Psoas muscle (tissue), 8 donors: Measurements from ENCODE around the gene XPOT. TPM values are rescaled to one million over a fixed set of nuclear protein-coding genes. Genes with fewer than 3 reads are reported as not detected.

Source experiments
- ATAC-seq, 4 donors: fragments of 200-7000 bp; cut with Tn5 transposase; one replicate each; pipeline ENCODE4 v1.9.1; 2020; ENCODE audit warnings: moderate library complexity in 3 of 4, mild to moderate bottlenecking in 2 of 4
- DNase-seq, 2 donors: peaks; one replicate each; pipeline ENCODE4 v3.0.0-alpha.2; 2020
- H3K27ac ChIP-seq: fragments of 200-600 bp; one replicate; pipeline ENCODE4 v1.8.0; 2022
- H3K27me3 ChIP-seq, 3 donors: fragments of 200-600 bp in 1 of 3; one replicate each; pipeline versions ENCODE4 v1.6.1 to v1.8.0; 2013 to 2022; ENCODE audit warnings: low read length in 2 of 3, mild to moderate bottlenecking in 2 of 3, moderate library complexity in 1 of 3; ENCODE audit not compliant: insufficient read depth in 3 of 3
- H3K36me3 ChIP-seq, 2 donors: fragments of 200-600 bp in 1 of 2; one replicate each; pipeline versions ENCODE4 v1.6.1 to v1.8.0; 2013 to 2022; ENCODE audit warnings: low read depth in 1 of 2, mild to moderate bottlenecking in 1 of 2, moderate library complexity in 1 of 2; ENCODE audit not compliant: insufficient read depth in 1 of 2
- H3K4me1 ChIP-seq: fragments of 200-600 bp; one replicate; pipeline ENCODE4 v1.8.0; 2022
- H3K4me3 ChIP-seq: fragments of 200-600 bp; one replicate; pipeline ENCODE4 v1.8.0; 2022; ENCODE audit warnings: mild to moderate bottlenecking
- H3K9me3 ChIP-seq: fragments of 200-600 bp; one replicate; pipeline ENCODE4 v1.8.0; 2022
- WGBS, 3 donors: extraction: QIAGEN DNeasy Blood & Tissue Kit; methylation state at CpG; one replicate each; pipeline versions ENCODE4 v1.1.6 to v1.1.7; 2013; 5-methylcytosine and 5-hydroxymethylcytosine counted together
- intact Hi-C, 2 donors: fragments of 100-400 bp; cut with DNase I; formaldehyde crosslinking; loops; one replicate each; pipeline versions ENCODE4 v1.11.0 to v1.14.2; 2022
- polyA plus RNA-seq, 3 donors: library from polyadenylated mRNA; stranded (reverse); fragments of 200-250 nt; gene quantifications; one replicate each; pipeline ENCODE4 v1.2.3, GENCODE V29; 2013
- total RNA-seq, 4 donors: library from RNA; stranded (reverse); fragmentation: NEBNext Ultra II Directional in 2 of 4; extraction: Animal tissue kit (Norgen Biotek cat#: 25700) in 2 of 4; gene quantifications; one replicate each; pipeline versions ENCODE4 v1.2.1 to v1.2.4, GENCODE V29; 2021 to 2023
- TF ChIP-seq, protein P1 (sequence below): fragments of 200-600 bp; IDR thresholded peaks from one replicate; pipeline ENCODE4 v1.8.0; 2022; ENCODE audit warnings: antibody characterized with exemption
- donor health status: healthy with polysubstance abuse.
- donor health status: DM: no; HTN: no; CAD: no; lungs with moderate emphysema.
- donor health status: Bipolar disorder and iron deficiency.
- donor health status: healthy.
- donor health status: DM: yes; HTN: yes; CAD: no.
- donor health status: DM: no; HTN: no; CAD: no.
- donor health status: DM: no; HTN: no; CAD: no.
- donor health status: DM: yes; HTN: yes; CAD: no.

The XPOT gene
- total and polyA plus RNA-seq, 7 donors, result 17.1 to 48.7 (median 35.1) TPM

- DNase-seq, result no peak
- Histone ChIP-seq H3K27me3 (no peaks in the 10 kb centered on the region), H3K27ac (no peak overlapping the region), H3K4me3 (no peak overlapping the region), H3K9me3 (no peaks in the 10 kb centered on the region), H3K36me3 (peaks cover 2 to 100% of the 10 kb centered on the region in 2 donors), H3K4me1 (no peaks in the 10 kb centered on the region)
- TF ChIP-seq, protein P1, sequence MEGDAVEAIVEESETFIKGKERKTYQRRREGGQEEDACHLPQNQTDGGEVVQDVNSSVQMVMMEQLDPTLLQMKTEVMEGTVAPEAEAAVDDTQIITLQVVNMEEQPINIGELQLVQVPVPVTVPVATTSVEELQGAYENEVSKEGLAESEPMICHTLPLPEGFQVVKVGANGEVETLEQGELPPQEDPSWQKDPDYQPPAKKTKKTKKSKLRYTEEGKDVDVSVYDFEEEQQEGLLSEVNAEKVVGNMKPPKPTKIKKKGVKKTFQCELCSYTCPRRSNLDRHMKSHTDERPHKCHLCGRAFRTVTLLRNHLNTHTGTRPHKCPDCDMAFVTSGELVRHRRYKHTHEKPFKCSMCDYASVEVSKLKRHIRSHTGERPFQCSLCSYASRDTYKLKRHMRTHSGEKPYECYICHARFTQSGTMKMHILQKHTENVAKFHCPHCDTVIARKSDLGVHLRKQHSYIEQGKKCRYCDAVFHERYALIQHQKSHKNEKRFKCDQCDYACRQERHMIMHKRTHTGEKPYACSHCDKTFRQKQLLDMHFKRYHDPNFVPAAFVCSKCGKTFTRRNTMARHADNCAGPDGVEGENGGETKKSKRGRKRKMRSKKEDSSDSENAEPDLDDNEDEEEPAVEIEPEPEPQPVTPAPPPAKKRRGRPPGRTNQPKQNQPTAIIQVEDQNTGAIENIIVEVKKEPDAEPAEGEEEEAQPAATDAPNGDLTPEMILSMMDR, result no peak
- intact Hi-C loops, result loop anchor here (5.0 kb wide), 2 partner anchors 68 to 83 kb away; no protein-coding TSS in a partner anchor
- ATAC-seq, result no peak
- whole genome bisulfite sequencing, 3 donors, result 86 to 91% (median 86%) methylated on average over 5 of the region's 5 CpGs
These were observed 91.0 kb downstream of the XPOT start for GRCh38 chr12:64494998-64495729.

DNA sequence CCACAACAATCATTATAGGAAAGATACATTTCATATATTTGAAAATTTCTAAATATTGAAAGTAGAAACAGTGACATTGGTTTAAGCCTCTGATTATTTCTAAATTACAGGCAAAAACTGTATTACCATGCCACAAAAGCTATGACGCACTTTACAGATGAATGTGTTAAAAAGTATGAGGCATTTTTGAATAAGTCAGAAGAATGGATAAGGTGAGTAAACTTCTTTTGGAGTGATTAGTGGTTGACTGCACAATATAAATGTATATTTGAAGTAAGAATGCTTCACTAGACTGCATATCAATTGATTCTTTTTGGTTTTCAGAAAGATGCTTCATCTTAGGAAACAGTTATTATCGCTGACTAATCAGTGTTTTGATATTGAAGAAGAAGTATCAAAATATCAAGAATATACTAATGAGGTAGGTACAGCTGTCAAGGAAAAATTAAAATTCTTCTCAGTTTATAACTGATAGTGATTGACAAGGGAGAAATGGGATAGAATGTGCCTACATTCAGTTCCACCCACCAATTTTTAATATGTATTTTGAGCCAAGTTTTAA lies 92.7 kb downstream of the XPOT start:
- intact Hi-C loops, result loop anchor here (2.0 to 5.0 kb wide), 3 partner anchors 44 to 85 kb away; no protein-coding TSS in a partner anchor
- no peaks in the 10 kb centered on the region for H3K9me3 ChIP-seq
- peaks cover 2 to 100% of the 10 kb centered on the region in 2 donors for H3K36me3 ChIP-seq
- no peak overlapping the region for H3K4me3 ChIP-seq
- DNase-seq, result no peak
- no peak for ATAC-seq
- no peak overlapping the region for H3K27ac ChIP-seq
- TF ChIP-seq, protein P1, result no peak
- WGBS, 3 donors, result 95 to 97% (median 97%) methylated on average over 2 of the region's 2 CpGs
- H3K4me1 ChIP-seq, result no peaks in the 10 kb centered on the region
- H3K27me3 ChIP-seq, result no peaks in the 10 kb centered on the region

DNA sequence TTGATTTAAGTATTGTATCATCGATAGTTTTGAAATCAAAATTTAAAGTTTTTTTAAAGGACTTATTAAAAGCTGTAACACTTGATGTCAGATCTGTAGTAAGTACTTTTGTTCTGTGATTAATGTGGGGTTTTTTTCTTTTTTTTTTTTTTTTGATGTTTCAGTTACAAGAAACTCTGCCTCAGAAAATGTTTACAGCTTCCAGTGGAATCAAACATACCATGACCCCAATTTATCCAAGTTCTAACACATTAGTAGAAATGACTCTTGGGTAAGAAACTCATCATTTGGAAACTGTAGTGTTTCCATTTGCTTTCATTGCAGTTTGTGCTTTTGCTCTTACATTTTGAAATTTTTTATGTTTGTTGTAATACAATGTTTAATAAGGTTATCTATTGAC lies 93.3 kb downstream of the XPOT start:
- Histone ChIP-seq H3K4me3 (no peak overlapping the region), H3K4me1 (no peaks in the 10 kb centered on the region), H3K27me3 (no peaks in the 10 kb centered on the region), H3K27ac (no peak overlapping the region), H3K36me3 (peaks cover 2 to 98% of the 10 kb centered on the region in 2 donors), H3K9me3 (no peaks in the 10 kb centered on the region)
- WGBS, 3 donors, result 92 to 98% (median 97%) methylated on average over 1 of the region's 1 CpG
- DNase-seq, result no peak
- TF ChIP-seq, protein P1, result no peak
- ATAC-seq, result no peak
- intact Hi-C loops, result loop anchor here (2.0 to 5.0 kb wide), 3 partner anchors 43 to 85 kb away; no protein-coding TSS in a partner anchor

- intact Hi-C loops, result loop anchor here (2.0 to 5.0 kb wide), 3 partner anchors 43 to 86 kb away; no protein-coding TSS in a partner anchor
- Histone ChIP-seq H3K9me3 (no peaks in the 10 kb centered on the region), H3K4me1 (no peaks in the 10 kb centered on the region), H3K4me3 (no peak overlapping the region), H3K27me3 (no peaks in the 10 kb centered on the region), H3K27ac (no peak overlapping the region), H3K36me3 (peaks cover 2 to 98% of the 10 kb centered on the region in 2 donors)
- ATAC-seq, result no peak
- whole genome bisulfite sequencing, 3 donors, result 91 to 98% (median 96%) methylated on average over 1 of the region's 1 CpG
- no peak for DNase-seq
- TF ChIP-seq, protein P1, result no peak
These were observed 93.7 kb downstream of the XPOT start for GRCh38 chr12:64497903-64498302.
